K562 (cell line): ENCODE measurements around the gene ARHGAP10. TPM values are rescaled to one million over a fixed set of nuclear protein-coding genes. Genes with fewer than 3 reads are reported as not detected.

Experiments
- ATAC-seq: fragments of 200-7000 bp; cut with Tn5 transposase; 3 replicates; pipeline ENCODE4 v1.9.1; 2020; ENCODE audit warnings: moderate library complexity
- BruUV-seq: library from RNA; stranded (reverse); fragments of 400-500 nt; replicated peaks from 2 replicates; lab custom pipeline; 2021; lab: Mats Ljungman, UMichigan
- CTCF ChIA-PET: fragments of 300-600 bp; formaldehyde crosslinking; extraction: SDS; loops from one replicate; lab custom pipeline; 2021; ENCODE audit warnings: low intra/inter-chr PET ratio; lab: Yijun Ruan, JAX
- POLR2A ChIA-PET: fragments of 300-600, 350-650 bp; sonication (Branson Sonifier 250); formaldehyde crosslinking; extraction: SDS; loops from one replicate; lab custom pipeline; 2021; ENCODE audit warnings: antibody characterized with exemption, inconsistent platforms; lab: Yijun Ruan, JAX
- DNase-seq, 4 experiments: peaks; one replicate each; pipeline versions ENCODE4 v3.0.0 to v3.0.0-alpha.2; 2011 to 2018; ENCODE audit warnings: low spot score in 3 of 4, mixed read lengths in 3 of 4; ENCODE audit errors: extremely low read depth in 1 of 4
- FAIRE-seq: peaks from 2 replicates; lab custom pipeline; 2011; peaks lifted over from hg19 to GRCh38; lab: Jason Lieb, UNC
- H2AFZ ChIP-seq: 2 replicates; pipeline ENCODE4 v1.6.0; 2011; ENCODE audit warnings: low read depth, low read length, control low read depth, inconsistent platforms
- H3K27ac ChIP-seq: fragments of 200-600 bp; 3 replicates; pipeline ENCODE4 v1.8.0; 2011; ENCODE audit warnings: low read depth, mild to moderate bottlenecking, control low read depth, inconsistent platforms, low read length, moderate library complexity, mixed read lengths; ENCODE audit errors: extremely low read depth
- H3K27me3 ChIP-seq, 2 experiments: fragments of 300-600 bp in 1 of 2; 2 replicates in 1 of 2; 3 replicates in 1 of 2; pipeline versions ENCODE4 v1.6.0 to v1.8.0; 2011; ENCODE audit warnings: inconsistent platforms in 2 of 2, low read length in 2 of 2, mild to moderate bottlenecking in 1 of 2, mixed read lengths in 1 of 2, moderate library complexity in 1 of 2; ENCODE audit not compliant: control insufficient read depth in 2 of 2, insufficient read depth in 2 of 2
- H3K36me3 ChIP-seq: fragments of 300-600 bp; 3 replicates; pipeline ENCODE4 v1.8.0; 2011; ENCODE audit warnings: mild to moderate bottlenecking, low read length, inconsistent platforms; ENCODE audit not compliant: control insufficient read depth, insufficient read depth
- H3K4me1 ChIP-seq, 2 experiments: fragments of 200-600 bp in 1 of 2; replicated peaks in 1 of 2; 2 replicates in 1 of 2; 3 replicates in 1 of 2; pipeline versions ENCODE4 v1.5.1 to v1.8.0; 2011; ENCODE audit warnings: inconsistent platforms in 2 of 2, low read length in 2 of 2, mild to moderate bottlenecking in 1 of 2, mixed read lengths in 1 of 2, moderate library complexity in 1 of 2; ENCODE audit not compliant: control insufficient read depth in 2 of 2, insufficient read depth in 2 of 2
- H3K4me2 ChIP-seq: 2 replicates; pipeline ENCODE4 v1.6.1; 2011; ENCODE audit warnings: low read length, control low read depth, inconsistent platforms, mixed read lengths; ENCODE audit not compliant: insufficient read depth
- H3K4me3 ChIP-seq: fragments of 200-600 bp; sonication (generic), shearing (Covaris generic); 2 replicates; pipeline ENCODE4 v1.5.1; 2016; ENCODE audit warnings: control low read depth, inconsistent platforms
- H3K79me2 ChIP-seq: fragments of 200-600 bp; 3 replicates; pipeline ENCODE4 v1.8.0; 2011; ENCODE audit warnings: low read length, inconsistent platforms; ENCODE audit not compliant: control insufficient read depth, insufficient read depth
- H3K9ac ChIP-seq, 2 experiments: 2 replicates each; pipeline versions ENCODE4 v1.6.0 to v1.6.1; 2011; ENCODE audit warnings: low read depth in 2 of 2, low read length in 2 of 2, control low read depth in 1 of 2, inconsistent platforms in 1 of 2, mild to moderate bottlenecking in 1 of 2, mixed read lengths in 1 of 2; ENCODE audit not compliant: insufficient read depth in 1 of 2
- H3K9me1 ChIP-seq: one replicate; pipeline ENCODE4 v1.6.0; 2011; ENCODE audit warnings: inconsistent platforms, mild to moderate bottlenecking, low read length, moderate library complexity; ENCODE audit not compliant: control insufficient read depth, insufficient read depth
- H3K9me3 ChIP-seq: replicated peaks from 2 replicates; pipeline ENCODE4 v1.5.1; 2011; ENCODE audit warnings: low read depth, low read length, inconsistent platforms; ENCODE audit not compliant: control insufficient read depth, insufficient read depth
- H4K20me1 ChIP-seq: replicated peaks from 2 replicates; pipeline ENCODE4 v1.6.1; 2011; ENCODE audit warnings: low read length, inconsistent platforms, mixed read lengths; ENCODE audit not compliant: control insufficient read depth, insufficient read depth
- CSDE1 ChIP-seq, 2 experiments: fragments of 450-650 bp; IDR thresholded peaks; 2 replicates each; pipeline ENCODE4 v1.6.1; 2016; ENCODE audit warnings: mild to moderate bottlenecking in 1 of 2
- ESRRB ChIP-seq: fragments of 250-450 bp; sonication (Bioruptor Pico); IDR thresholded peaks from 2 replicates; pipeline ENCODE4 v1.5.0; 2020; ENCODE audit warnings: mild to moderate bottlenecking, moderate library complexity, borderline replicate concordance
- FOXA3 ChIP-seq, 2 experiments: fragments of 450-650 bp in 1 of 2; sonication (generic) in 1 of 2; formaldehyde crosslinking; IDR thresholded peaks in 1 of 2; conservative IDR thresholded peaks in 1 of 2; 2 replicates each; pipeline versions ENCODE4 v1.4.0 to v1.8.0; 2020 to 2022; ENCODE audit warnings: mild to moderate bottlenecking in 2 of 2, missing genetic modification reagents in 1 of 2
- HBP1 ChIP-seq: fragments of 450-650 bp; formaldehyde crosslinking; IDR thresholded peaks from 2 replicates; pipeline ENCODE4 v1.4.0; 2022; ENCODE audit warnings: missing genetic modification characterization
- HDAC2 ChIP-seq: fragments of 450-650 bp; IDR thresholded peaks from 2 replicates; pipeline ENCODE4 v1.6.1; 2016; ENCODE audit warnings: mild to moderate bottlenecking
- IFI16 ChIP-seq: fragments of 250-450 bp; sonication (Bioruptor Pico); IDR thresholded peaks from 2 replicates; pipeline ENCODE4 v2.1.2; 2022; ENCODE audit warnings: mild to moderate bottlenecking, inconsistent platforms
- KLF13 ChIP-seq: fragments of 450-650 bp; IDR thresholded peaks from 2 replicates; pipeline ENCODE4 v1.6.1; 2016; ENCODE audit warnings: missing genetic modification characterization, low read depth, mild to moderate bottlenecking, missing compliant biosample characterization, moderate library complexity, borderline replicate concordance
- KLF6 ChIP-seq: fragments of 250-450 bp; sonication (Bioruptor Pico); IDR thresholded peaks from 2 replicates; pipeline ENCODE4 v1.4.0; 2020; ENCODE audit warnings: mild to moderate bottlenecking, moderate library complexity, borderline replicate concordance
- MBD2 ChIP-seq: sonication (generic); IDR thresholded peaks from 2 replicates; pipeline ENCODE4 v1.6.1; 2016; ENCODE audit warnings: low read depth, borderline replicate concordance
- MNT ChIP-seq, 2 experiments: fragments of 450-650 bp; conservative IDR thresholded peaks; 2 replicates each; pipeline ENCODE4 v1.6.1; 2017; ENCODE audit warnings: mild to moderate bottlenecking in 2 of 2, moderate library complexity in 2 of 2
- MXI1 ChIP-seq: IDR thresholded peaks from 2 replicates; pipeline ENCODE4 v1.6.1; 2011; ENCODE audit warnings: low read depth, mild to moderate bottlenecking, improper control_type of control experiment, low read length
- RAD51 ChIP-seq: fragments of 450-650 bp; IDR thresholded peaks from 2 replicates; pipeline ENCODE4 v1.7.1; 2016; ENCODE audit warnings: low read depth, mild to moderate bottlenecking, borderline replicate concordance
- SMC3 ChIP-seq: conservative IDR thresholded peaks from 2 replicates; pipeline ENCODE4 v1.6.1; 2011; ENCODE audit warnings: low read depth, low read length, improper control_type of control experiment; ENCODE audit not compliant: insufficient read depth
- SPI1 ChIP-seq: IDR thresholded peaks from 2 replicates; pipeline ENCODE4 v1.6.1; 2011; ENCODE audit warnings: low read depth, low read length, control low read depth, borderline replicate concordance
- THRA ChIP-seq: fragments of 450-650 bp; IDR thresholded peaks from 2 replicates; pipeline ENCODE4 v1.6.1; 2017; ENCODE audit warnings: mild to moderate bottlenecking, moderate library complexity
- USF2 ChIP-seq: sonication (generic); formaldehyde crosslinking; IDR thresholded peaks from 2 replicates; pipeline ENCODE4 v1.5.0; 2020; ENCODE audit warnings: missing genetic modification reagents
- ZC3H11A ChIP-seq: IDR thresholded peaks from 2 replicates; pipeline ENCODE4 v1.6.1; 2012; ENCODE audit warnings: low read depth, low read length, improper control_type of control experiment
- ZNF263 ChIP-seq: sonication (generic); formaldehyde crosslinking; IDR thresholded peaks from 2 replicates; pipeline ENCODE4 v1.8.0; 2022; ENCODE audit warnings: mild to moderate bottlenecking, missing genetic modification reagents, borderline replicate concordance
- ZNF282 ChIP-seq: sonication (generic); formaldehyde crosslinking; IDR thresholded peaks from 2 replicates; pipeline ENCODE4 v1.8.1; 2023; ENCODE audit warnings: missing genetic modification reagents
- ZSCAN29 ChIP-seq: fragments of 450-650 bp; IDR thresholded peaks from 2 replicates; pipeline ENCODE4 v1.6.1; 2017
- WGBS: fragments of 100-300 bp; shearing (Covaris generic); methylation state at CpG from one replicate; pipeline ENCODE4 v1.1.6; 2016; ENCODE audit warnings: low coverage, mixed read lengths; ENCODE audit not compliant: insufficient coverage; ENCODE audit errors: missing lambda C conversion rate; 5-methylcytosine and 5-hydroxymethylcytosine counted together
- in situ Hi-C: fragments of 300-500 bp; cut with MboI; formaldehyde crosslinking; loops from 4 replicates; pipeline ENCODE4 v1.15.0; 2018; ENCODE audit warnings: inconsistent platforms, mixed read lengths
- intact Hi-C: fragments of 100-400 bp; cut with micrococcal nuclease; formaldehyde crosslinking; loops from 2 replicates; pipeline ENCODE4 v1.14.2; 2022
- polyA plus RNA-seq, 8 experiments: library from polyadenylated mRNA; depleted of rRNA in 4 of 8; stranded (reverse) in 5 of 8; unstranded in 3 of 8; fragments of >200 nt; fragmentation: Nextera tagmentation in 2 of 8; fragmentation: Illumina TruSeq in 1 of 8; extraction: Ambion mirVana in 2 of 8; extraction: Trizol in 1 of 8; gene quantifications; 2 replicates each; pipeline versions ENCODE4 v1.2.1 to v1.2.3, GENCODE V29; 2011 to 2014; ENCODE audit warnings: inconsistent platforms in 1 of 8, missing spikeins in 1 of 8
- total RNA-seq, 7 experiments: library from RNA; depleted of rRNA in 6 of 7; stranded (reverse); fragments of >200 nt in 6 of 7; fragmentation: Illumina TruSeq in 2 of 7; extraction: Trizol in 2 of 7; gene quantifications; 2 replicates each; pipeline versions ENCODE4 v1.2.1 to v1.2.3, GENCODE V29; 2011 to 2021; ENCODE audit warnings: low replicate concordance in 1 of 7

ARHGAP10 gene
- total and polyA plus RNA-seq, 9 of the 15 experiments (the other 6 are each of a cell fraction or from before 2014, with no cell fraction given) = 0.03 to 0.22 (median 0.06) TPM; not detected in 3

- ChIA-PET POLR2A (no interaction called here), CTCF (no interaction called here)
- intact Hi-C loops (no loop called here), in situ Hi-C loops (no loop called here)
- Histone ChIP-seq H3K4me2 (no peak overlapping the region), H3K79me2 (no peaks in the 10 kb centered on the region), H3K4me3 (no peak overlapping the region), H3K9me3 (no peaks in the 10 kb centered on the region), H3K9me1 (no peaks in the 10 kb centered on the region), H3K27me3 (no peaks in the 10 kb centered on the region), H3K27ac (no peak overlapping the region)
- DNase-seq (no peak), ATAC-seq (no peak)
- no peak for TF ChIP-seq ZC3H11A
- no peak for TF ChIP-seq IFI16 (CRISPR knock-in tag)
- no peak for TF ChIP-seq FOXA3 (CRISPR knock-in tag; conservative IDR thresholded peaks at IDR 0.05 in 1 of 2, IDR thresholded peaks at IDR 0.05 in 1 of 2)
- no peak for TF ChIP-seq MNT (conservative IDR thresholded peaks at IDR 0.05)
- no peak for TF ChIP-seq ZSCAN29
- no peak for TF ChIP-seq KLF6
- no peak for TF ChIP-seq ZNF282 (CRISPR knock-in tag)
- no peak for TF ChIP-seq THRA
- TF ChIP-seq SMC3 = no peak
- no peak for TF ChIP-seq ESRRB (CRISPR knock-in tag)
- TF ChIP-seq SPI1 = no peak
- no peak for TF ChIP-seq ZNF263 (CRISPR knock-in tag)
- TF ChIP-seq RAD51 = no peak
- TF ChIP-seq USF2 = no peak
- TF ChIP-seq KLF13 (tag) = no peak
- no peak for TF ChIP-seq HBP1 (CRISPR knock-in tag)
- no peak for TF ChIP-seq HDAC2
- no peak for TF ChIP-seq CSDE1 (IDR thresholded peaks at IDR 0.05)
- TF ChIP-seq MBD2 = no peak
- no peak for TF ChIP-seq MXI1
- TF ChIP-seq, all 486 proteins: peak for 0
- H4K20me1 ChIP-seq = no peaks in the 10 kb centered on the region
- H3K36me3 ChIP-seq = no peaks in the 10 kb centered on the region
- WGBS = 0% methylated on average over 2 of the region's 2 CpGs
- no peak overlapping the region for H2AFZ ChIP-seq
- H3K9ac ChIP-seq = no peak overlapping the region
- no TSS peak for BruUV-seq
- H3K4me1 ChIP-seq = no peaks in the 10 kb centered on the region
- no peak for FAIRE-seq
Observed at GRCh38 chr4:147901388-147901787, 169.5 kb downstream of the ARHGAP10 start.
